GM21619 (cell line): ENCODE data around the gene FALEC.
A peak's percentile ranks its signal among the peaks of the same experiment; 100 is the strongest.
"Not testable (repeated sequence)": the region's sequence is repeated elsewhere in the genome, so short reads cannot be mapped to it uniquely, and the experiment has no call there.

Experiments used
- ATAC-seq: cut with Tn5 transposase; IDR thresholded peaks from one replicate; pipeline ENCODE4 v1.9.1; 2021; ENCODE audit not compliant: unreplicated experiment

Gene FALEC

GRCh38 chr1:150558303-150558704 is 42.8 kb downstream of the FALEC start:
- ATAC-seq, result no peak

DNA sequence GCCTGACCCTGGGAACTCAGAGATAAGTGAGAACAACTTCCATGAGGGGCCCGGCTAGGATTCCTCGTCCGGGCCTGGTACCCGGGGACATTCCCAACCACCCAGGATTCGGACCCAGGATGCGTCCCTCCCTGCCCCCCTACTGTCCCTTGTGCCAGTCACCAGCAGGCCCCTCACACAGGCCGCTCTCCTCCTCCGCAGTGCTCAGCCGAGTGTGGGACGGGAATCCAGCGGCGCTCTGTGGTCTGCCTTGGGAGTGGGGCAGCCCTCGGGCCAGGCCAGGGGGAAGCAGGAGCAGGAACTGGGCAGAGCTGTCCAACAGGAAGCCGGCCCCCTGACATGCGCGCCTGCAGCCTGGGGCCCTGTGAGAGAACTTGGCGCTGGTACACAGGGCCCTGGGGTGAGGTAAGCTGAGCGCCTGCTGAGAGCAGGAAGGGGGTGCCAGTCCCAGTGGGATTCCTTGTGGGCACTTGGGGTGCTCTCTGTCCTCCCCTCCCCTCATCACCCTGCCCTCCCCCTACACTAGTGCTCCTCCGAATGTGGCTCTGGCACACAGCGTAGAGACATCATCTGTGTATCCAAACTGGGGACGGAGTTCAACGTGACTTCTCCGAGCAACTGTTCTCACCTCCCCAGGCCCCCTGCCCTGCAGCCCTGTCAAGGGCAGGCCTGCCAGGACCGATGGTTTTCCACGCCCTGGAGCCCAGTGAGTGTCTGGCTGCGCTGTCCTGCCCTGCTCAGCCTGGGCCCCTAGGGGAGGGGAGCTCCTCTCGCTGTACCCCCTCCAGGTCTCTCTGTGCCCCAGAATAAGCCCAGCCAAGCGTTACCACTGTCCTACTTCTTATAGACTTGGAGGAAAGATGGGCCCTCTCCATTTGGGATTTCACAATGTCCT is 43.5 kb downstream of the FALEC start:
- no peak for ATAC-seq

- ATAC-seq, result no peak
Observed at GRCh38 chr1:150559656-150560010, 44.1 kb downstream of the FALEC start.

DNA sequence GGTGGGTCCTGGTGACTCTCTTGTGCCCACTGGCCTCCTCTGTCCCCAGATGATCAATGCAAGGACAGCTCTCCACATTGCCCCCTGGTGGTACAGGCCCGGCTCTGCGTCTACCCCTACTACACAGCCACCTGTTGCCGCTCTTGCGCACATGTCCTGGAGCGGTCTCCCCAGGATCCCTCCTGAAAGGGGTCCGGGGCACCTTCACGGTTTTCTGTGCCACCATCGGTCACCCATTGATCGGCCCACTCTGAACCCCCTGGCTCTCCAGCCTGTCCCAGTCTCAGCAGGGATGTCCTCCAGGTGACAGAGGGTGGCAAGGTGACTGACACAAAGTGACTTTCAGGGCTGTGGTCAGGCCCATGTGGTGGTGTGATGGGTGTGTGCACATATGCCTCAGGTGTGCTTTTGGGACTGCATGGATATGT is 44.5 kb downstream of the FALEC start:
- ATAC-seq, result no peak

- peak; percentile 19 for ATAC-seq
Observed at GRCh38 chr1:150560576-150561253, 45.2 kb downstream of the FALEC start.

DNA sequence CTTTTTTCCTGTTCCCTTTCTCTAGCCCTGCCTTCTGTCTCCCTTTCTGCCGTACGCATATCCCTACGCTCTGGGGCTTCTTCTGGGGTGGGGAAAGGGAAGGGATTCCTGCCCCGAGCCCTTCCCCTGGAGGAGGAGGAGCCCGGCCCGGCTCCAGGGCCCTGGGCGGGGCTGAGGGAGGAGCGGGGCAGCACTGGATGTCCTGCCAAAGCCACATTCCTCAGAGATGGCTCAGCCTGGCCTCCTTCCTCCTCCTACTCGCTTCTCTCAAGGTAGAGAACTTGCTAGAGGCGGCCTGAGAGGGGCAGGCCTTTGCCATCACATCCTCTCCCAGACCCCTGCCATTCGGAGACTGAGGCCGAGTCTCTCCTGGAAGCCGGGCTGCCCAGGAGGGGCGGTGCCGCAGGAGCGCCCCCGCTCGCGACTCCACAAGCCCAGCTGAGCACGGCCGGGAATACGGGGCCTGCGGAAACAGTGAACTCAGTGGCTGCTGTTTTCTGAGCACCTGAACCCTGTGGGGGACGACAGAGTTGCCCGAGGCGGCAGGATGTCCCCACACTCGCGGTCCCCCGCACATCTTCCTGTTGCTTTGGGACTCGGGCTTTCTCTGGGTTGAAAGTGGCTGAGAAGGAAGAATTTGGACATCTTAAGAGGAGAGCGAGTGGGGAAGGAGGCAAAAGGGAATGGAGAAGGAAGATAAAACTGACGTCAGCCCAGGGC is 45.9 kb downstream of the FALEC start:
- peak; percentile 17 for ATAC-seq

- ATAC-seq, result peak; percentile 34
Observed at GRCh38 chr1:150561974-150562445, 46.5 kb downstream of the FALEC start.

DNA sequence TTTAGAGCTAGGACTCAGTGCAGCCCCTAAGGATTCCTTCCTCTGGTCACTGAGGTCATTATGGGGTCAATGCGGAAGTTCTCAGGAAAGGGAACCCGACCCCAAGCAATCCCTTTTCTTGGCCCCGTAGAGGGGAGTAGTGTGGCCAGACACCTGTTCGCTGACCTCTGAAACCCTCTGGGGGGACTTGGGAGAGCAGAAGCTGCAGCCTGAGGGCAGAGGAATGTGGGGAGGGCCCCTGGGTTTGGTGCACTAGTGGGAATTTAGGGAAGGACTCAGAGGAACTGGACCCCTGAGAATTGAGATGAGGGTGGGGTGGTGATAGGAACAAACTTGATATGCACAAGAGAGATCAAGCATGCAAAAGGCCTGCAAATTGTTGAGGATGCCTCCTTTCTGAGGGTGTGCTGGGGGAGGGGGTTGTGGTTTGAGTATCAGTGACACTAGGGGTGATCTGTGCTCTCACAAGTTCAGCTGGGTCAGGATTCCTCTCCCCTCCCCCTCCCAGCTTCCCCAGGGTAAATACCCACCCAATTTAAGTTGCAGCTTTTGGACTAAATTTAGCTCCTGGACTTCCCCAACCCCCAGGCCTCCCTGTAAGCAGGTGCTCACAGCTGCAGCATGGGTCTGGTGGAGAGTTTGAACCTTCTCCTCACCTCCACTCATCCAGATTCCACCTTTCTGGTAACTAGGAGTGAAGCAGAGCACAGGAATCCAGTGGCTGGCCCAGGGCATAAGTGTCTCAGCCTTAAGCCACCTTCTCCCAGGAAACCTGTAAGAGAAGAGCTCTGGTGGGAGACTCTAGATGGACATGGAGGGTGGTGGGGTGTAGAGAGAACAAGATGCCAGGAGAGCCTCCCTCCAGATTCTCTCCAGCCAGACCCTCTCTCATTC is 47.1 kb downstream of the FALEC start:
- ATAC-seq, result peak; percentile 29

GRCh38 chr1:150563340-150564038 is 47.9 kb downstream of the FALEC start:
- ATAC-seq, result no peak

GRCh38 chr1:150564051-150564991 is 48.8 kb downstream of the FALEC start:
- no peak for ATAC-seq

DNA sequence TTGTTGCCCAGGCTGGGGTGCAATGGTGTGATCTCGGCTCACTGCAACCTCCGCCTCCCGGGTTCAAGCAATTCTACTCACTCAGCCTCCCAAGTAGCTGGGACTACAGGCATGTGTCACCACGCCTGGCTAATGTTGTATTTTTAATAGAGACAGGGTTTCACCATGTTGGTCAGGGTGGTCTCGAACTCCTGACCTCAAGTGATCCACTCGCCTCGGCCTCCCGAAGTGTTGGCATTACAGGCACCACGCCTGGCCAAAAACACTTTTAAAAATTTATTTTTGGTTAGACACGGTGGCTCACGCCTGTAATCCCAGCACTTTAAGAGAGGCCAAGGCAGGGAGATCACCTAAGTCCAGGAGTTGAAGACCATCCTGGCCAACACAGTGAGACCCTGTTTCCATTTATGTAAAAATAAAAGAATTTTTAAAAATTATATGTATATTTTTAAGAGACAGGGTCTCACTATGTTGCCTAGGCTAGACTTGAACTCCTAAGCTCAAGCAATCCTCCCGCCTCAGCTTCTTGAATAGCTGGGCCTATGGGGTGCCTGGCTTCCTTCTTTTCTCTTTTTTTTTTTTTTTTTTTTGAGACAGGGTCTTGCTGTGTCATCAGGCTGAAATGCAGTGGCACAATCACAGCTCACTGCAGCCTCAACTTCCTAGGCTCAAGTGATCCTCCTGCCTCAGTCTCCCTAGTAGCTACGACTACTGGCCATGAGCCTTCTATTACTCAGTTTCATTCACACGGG is 49.9 kb downstream of the FALEC start:
- ATAC-seq, result not testable (repeated sequence)

DNA sequence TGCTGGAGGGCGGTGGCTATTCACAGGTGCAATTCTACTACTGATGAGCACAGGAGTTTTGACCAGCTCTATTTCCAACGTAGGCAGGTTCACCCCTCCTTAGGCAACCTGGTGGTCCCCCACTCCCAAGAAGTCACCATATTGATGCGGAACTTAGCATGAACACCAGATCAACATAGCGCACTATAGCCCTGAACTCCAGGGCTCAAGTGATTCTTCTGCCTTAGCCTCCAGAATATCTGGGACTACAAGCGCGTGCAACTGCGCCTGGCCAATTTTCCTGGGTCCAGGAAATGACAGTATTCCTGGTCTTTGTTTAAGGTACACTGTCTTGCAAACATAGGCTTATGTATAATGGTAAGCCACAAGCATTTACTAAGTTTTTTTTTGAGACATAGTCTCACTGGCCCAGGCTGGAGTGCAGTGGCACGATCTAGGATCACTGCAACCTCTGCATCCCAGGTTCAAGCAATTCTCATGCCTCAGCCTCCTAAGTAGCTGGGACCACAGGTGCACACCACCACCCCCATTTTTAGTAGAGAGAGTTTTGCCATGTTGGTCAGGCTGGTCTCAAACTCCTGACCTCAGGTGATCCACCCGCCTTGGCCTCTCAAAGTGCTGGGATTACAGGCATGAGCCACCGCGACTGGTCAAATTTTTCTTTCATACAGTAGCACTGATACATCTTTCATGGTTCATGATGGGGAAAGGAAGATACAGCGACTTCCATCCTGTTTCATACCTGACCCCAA is 51.2 kb downstream of the FALEC start:
- ATAC-seq, result no peak

- ATAC-seq, result peak; percentile 34
Observed at GRCh38 chr1:150567341-150567716, 51.8 kb downstream of the FALEC start.

DNA sequence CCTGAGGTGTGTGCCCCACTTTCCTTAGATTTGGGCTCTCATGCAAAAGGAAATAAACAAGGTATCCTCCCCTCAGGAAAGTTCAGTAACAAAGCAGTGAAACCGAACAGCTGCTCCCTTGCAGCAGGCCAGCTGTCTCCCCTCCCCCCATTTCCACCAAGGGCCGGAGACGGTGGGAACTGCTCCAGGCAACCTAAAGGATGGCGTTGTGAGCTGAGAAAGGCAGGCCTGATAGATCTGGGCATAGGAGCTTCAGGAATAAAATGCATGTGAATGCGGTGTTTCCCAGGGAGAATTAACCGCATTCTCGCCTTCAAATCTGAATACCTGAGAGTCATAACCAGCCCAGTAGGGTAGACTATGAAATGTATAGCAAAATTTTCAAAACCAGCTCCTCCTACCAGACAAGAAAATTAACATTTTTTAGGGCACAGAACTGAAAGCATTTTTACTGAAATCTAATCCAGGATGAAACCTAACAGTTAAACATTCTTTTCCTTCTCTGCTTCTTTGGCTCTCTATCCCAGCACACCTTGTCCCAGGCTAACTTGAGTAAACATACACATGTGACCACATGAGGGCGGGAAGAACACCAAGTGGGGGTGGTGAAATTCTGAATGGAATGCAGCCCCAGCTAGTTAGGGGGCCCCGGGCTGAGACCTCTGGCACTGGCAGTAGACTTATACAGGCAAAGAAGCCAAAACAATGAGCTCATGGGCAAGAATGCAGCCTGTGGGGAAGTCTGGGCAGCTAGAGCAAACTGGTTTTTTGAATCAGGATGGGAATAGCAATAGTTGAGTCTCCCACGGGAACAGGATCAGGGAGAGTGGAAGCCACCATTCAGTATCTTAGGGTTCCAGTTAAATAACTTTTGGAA is 52.4 kb downstream of the FALEC start:
- ATAC-seq, result peak; percentile 17

GRCh38 chr1:150568594-150568966 is 53.0 kb downstream of the FALEC start:
- no peak for ATAC-seq

- ATAC-seq, result no peak
Observed at GRCh38 chr1:150572918-150573647, 57.5 kb downstream of the FALEC start.
